RWPE1 (cell line): ENCODE measurements around the gene RPL38.
A peak's percentile ranks its signal among the peaks of the same experiment; 100 is the strongest.

Experiments
- CTCF ChIA-PET: fragments of 350-600 bp; sonication (Branson Sonifier 250); formaldehyde crosslinking; extraction: SDS; loops from one replicate; lab custom pipeline; 2021; lab: Yijun Ruan, JAX
- POLR2A ChIA-PET: fragments of 400-600 bp; formaldehyde crosslinking; extraction: SDS; loops from one replicate; lab custom pipeline; 2020; ENCODE audit warnings: antibody characterized with exemption; ENCODE audit not compliant: low non-redundant PET; lab: Yijun Ruan, JAX
- DNase-seq: peaks from one replicate; pipeline ENCODE4 v3.0.0; 2012; ENCODE audit warnings: low spot score
- H3K27ac ChIP-seq: fragments of 450-650 bp; 2 replicates; pipeline ENCODE4 v1.5.1; 2017
- TF ChIP-seq, protein P1 (sequence below): fragments of 450-650 bp; conservative IDR thresholded peaks from 2 replicates; pipeline ENCODE4 v1.5.1; 2017; ENCODE audit warnings: low read depth, mild to moderate bottlenecking

RPL38 gene

DNA sequence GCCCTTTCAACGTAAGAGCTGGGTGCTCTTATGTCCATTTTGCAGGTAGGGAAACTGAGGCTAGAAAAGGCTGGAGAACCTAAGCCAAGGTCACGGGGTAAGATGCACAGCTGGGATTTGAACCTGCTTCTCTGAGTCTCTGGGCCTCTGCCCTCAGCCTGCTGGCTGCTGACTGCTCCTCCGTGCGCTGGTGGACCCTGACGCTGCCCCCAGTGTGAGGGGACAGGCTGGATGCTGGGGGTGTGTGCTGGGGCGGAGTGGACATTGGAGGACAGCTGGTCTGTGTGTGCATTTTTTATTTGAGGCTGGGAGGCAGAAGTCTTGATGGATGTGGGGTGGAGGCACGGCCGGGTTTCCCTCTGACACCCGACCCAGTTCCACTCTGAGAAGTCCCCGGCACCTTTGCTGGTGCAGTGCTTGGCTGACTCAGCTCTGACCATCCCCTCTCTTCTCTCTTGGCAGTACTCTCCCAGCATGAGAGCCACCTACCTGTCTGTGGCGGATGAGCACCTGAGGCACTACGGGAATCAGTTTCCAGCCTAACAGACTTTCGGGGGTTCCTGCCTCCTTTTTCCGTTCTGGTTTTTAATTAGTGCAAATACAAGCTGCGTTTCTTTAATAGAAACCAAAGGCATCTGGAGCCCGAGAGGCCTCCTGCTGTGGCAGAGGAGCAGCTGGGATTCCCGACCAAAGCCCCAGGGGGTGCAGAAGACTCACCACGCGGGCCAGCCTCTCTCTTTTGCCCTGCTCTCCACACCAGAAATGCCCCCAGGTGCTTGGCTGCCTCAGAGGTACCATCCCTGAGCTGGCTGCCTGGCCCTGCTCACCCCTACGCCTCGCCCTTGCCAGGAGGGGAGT lies 56.4 kb downstream of the RPL38 start:
- CTCF ChIA-PET: no interaction called here
- TF ChIP-seq, protein P1, sequence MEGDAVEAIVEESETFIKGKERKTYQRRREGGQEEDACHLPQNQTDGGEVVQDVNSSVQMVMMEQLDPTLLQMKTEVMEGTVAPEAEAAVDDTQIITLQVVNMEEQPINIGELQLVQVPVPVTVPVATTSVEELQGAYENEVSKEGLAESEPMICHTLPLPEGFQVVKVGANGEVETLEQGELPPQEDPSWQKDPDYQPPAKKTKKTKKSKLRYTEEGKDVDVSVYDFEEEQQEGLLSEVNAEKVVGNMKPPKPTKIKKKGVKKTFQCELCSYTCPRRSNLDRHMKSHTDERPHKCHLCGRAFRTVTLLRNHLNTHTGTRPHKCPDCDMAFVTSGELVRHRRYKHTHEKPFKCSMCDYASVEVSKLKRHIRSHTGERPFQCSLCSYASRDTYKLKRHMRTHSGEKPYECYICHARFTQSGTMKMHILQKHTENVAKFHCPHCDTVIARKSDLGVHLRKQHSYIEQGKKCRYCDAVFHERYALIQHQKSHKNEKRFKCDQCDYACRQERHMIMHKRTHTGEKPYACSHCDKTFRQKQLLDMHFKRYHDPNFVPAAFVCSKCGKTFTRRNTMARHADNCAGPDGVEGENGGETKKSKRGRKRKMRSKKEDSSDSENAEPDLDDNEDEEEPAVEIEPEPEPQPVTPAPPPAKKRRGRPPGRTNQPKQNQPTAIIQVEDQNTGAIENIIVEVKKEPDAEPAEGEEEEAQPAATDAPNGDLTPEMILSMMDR: no peak

More for the DNA sequence above, 56.4 kb downstream of the RPL38 start:
- peak; percentile 64 for DNase-seq
- no peak overlapping the region for H3K27ac ChIP-seq
- POLR2A ChIA-PET: no interaction called here
